ENCODE results near the gene NCR1.
"Not testable (repeated sequence)": the region's sequence is repeated elsewhere in the genome, so short reads cannot be mapped to it uniquely, and the experiment has no call there.

NCR1 gene

DNA sequence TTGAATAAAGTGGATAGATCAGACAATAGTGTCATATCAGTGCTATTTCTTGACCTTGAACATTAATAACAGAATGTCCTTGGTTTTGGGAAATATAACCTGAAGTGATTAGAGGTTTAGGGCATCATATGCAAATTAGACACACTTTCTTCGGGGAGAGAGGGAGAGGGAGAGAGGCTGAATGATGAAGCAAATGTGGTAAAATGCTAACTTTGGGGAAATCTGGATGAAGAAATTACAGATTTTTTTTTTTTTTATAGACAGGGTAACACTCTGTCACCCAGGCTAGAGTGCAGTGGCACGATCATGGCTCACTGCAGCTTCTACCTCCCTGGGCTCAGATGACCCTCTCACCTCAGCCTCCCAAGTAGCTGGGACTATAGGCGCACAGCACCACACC lies 3.9 kb upstream of the NCR1 start:
- H3K27ac ChIP-seq: no peak overlapping the region
- TF ChIP-seq, protein P1, sequence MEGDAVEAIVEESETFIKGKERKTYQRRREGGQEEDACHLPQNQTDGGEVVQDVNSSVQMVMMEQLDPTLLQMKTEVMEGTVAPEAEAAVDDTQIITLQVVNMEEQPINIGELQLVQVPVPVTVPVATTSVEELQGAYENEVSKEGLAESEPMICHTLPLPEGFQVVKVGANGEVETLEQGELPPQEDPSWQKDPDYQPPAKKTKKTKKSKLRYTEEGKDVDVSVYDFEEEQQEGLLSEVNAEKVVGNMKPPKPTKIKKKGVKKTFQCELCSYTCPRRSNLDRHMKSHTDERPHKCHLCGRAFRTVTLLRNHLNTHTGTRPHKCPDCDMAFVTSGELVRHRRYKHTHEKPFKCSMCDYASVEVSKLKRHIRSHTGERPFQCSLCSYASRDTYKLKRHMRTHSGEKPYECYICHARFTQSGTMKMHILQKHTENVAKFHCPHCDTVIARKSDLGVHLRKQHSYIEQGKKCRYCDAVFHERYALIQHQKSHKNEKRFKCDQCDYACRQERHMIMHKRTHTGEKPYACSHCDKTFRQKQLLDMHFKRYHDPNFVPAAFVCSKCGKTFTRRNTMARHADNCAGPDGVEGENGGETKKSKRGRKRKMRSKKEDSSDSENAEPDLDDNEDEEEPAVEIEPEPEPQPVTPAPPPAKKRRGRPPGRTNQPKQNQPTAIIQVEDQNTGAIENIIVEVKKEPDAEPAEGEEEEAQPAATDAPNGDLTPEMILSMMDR (conservative IDR thresholded peaks at IDR 0.05): no peak

DNA sequence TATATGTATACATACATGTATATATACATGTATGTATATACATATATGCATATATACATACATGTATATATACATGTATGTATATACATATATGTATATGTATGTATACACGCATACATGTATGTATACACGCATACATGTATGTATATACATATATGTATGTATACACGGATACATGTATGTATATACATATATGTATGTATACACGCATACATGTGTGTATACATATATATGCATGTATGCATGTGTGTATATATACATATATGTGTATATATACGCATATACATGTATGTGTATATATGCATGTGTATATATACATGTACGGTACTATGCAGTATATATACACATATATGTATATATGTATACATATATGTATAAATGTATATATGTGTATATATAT lies 2.6 kb upstream of the NCR1 start:
- no peak overlapping the region for H3K27ac ChIP-seq
- TF ChIP-seq, protein P1 (conservative IDR thresholded peaks at IDR 0.05): no peak

DNA sequence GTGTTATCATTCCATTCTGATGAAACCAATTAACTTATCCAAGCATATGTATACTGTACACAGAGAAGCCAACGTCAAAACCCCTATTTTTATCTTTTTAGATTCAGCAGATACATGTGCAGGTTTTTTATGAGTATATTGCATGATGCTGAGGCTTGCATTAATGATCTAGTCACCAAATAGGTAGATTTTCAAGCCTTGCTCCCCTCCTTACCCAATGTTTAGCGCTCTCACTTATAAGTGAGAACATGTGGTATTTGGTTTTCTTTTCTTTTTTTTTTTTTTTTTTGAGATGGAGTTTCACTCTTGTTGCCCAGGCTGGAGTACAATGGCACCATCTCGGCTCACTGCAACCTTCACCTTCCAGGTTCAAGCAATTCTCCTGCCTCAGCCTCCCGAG lies 1.7 kb upstream of the NCR1 start:
- not testable (repeated sequence) for H3K27ac ChIP-seq

DNA sequence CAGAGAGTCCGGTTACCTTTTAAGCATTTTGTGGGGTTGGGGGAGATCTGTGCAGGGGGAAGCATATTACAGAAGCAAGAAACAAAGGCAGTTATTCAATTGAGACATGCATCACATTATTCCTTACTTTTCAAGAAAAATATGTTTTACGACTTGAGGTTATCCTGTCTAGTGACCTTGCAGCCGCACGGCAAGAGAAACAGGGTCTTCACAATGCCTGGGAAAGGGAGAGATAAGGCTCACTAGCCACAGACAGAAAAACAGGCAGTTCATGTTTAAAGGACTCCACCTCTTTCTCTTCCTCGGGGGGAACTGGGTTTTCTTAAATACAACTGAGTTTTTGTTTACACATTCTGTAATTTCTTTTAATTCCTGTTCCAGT lies 536 bp upstream of the NCR1 start:
- TF ChIP-seq, protein P1 (conservative IDR thresholded peaks at IDR 0.05): no peak

DNA sequence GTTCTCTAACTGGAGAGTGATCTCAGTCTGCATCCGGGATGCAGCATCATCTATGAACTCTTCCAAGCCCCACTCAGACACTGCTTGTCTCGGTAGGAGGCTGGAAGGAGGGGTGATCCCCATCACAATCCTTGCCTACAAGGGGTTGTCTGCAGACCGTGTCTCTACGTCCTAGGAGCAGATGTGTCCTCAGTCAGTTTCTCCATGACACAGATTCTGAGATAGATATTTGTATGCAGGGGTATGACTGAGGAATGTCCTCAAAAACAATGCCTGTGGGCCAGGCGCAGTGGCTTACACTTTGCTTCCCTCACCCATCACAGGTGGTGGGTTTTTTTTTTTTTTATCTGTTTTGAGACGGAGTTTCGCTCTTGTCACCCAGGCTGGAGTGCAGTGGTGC lies 871 bp downstream of the NCR1 start:
- H3K27ac ChIP-seq: no peak overlapping the region
- TF ChIP-seq, protein P1 (conservative IDR thresholded peaks at IDR 0.05): no peak

More for the DNA sequence above, 536 bp upstream of the NCR1 start:
- H3K27ac ChIP-seq: no peak overlapping the region

DNA sequence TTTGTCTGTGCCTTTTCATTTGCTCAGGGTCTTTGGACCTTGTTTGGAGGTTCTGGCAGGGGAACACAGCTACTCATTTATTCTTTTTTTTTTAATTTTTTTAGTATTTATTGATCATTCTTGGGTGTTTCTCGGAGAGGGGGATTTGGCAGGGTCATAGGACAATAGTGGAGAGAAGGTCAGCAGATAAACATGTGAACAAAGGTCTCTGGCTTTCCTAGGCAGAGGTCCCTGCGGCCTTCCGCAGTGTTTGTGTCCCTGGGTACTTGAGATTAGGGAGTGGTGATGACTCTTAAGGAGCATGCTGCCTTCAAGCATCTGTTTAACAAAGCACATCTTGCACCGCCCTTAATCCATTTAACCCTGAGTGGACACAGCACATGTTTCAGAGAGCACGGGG lies 2.0 kb downstream of the NCR1 start:
- not testable (repeated sequence) for H3K27ac ChIP-seq

DNA sequence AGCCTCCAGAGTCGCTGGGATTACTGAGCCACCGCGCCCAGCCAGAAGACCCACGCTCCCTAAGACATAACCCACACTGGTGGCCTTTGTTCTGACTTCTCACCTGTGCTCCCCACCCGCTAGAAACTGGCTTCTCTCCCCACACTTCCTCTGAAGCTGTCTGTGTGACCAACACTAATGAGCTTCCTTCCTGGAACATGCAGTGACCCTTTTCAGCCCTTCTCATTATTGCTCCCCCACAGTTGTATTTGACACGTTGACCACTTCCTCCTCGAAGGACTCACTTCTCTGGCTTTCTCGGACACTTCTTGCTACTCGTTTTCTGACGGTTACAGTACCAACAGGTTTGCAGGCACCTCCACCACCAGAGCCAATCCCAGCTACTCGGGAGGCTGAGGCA lies 10.9 kb downstream of the NCR1 start:
- TF ChIP-seq, protein P1 (conservative IDR thresholded peaks at IDR 0.05): no peak
- no peak overlapping the region for H3K27ac ChIP-seq

DNA sequence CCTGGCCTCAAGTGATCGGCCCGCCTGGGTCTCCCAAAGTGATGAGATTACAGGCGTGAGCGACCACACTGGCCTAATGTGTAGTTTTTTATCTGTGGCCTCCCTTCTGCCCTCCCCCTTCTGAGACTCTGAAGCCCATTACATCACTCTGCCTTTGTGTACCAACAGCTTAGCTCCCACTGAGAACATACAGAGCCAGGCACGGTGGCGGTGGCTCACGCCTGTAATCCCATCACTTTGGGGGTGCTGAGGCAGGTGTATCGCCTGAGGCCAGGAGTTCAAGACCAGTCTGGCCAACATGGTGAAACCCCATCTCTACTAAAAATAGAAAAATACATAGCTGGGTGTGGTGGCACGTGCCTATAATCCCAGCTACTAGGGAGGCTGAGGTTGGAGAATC lies 12.6 kb downstream of the NCR1 start:
- TF ChIP-seq, protein P1 (conservative IDR thresholded peaks at IDR 0.05): no peak
- no peak overlapping the region for H3K27ac ChIP-seq
